ENCODE data around the gene CSAG3.
"Not testable (repeated sequence)": the region's sequence is repeated elsewhere in the genome, so short reads cannot be mapped to it uniquely, and the experiment has no call there.

CSAG3 gene

GRCh38 chrX:152769549-152770289, 10.7 kb downstream of the CSAG3 start, which contains the start of gene MAGEA6:
Gene MAGEA6, minus strand, starts transcription at chrX:152769689. Its CDS starts 2,039 bp downstream, at chrX:152767650.
- H3K23ac ChIP-seq (ENCODE audit: low read length); H3K56ac ChIP-seq (ENCODE audit: low read length); H3K18ac ChIP-seq (ENCODE audit: low read length); H3K4me2 ChIP-seq (ENCODE audit: low read length); H2BK15ac ChIP-seq (replicated peaks; ENCODE audit: low read depth); H3K79me1 ChIP-seq (ENCODE audit: low read length); H4K5ac ChIP-seq (ENCODE audit: low read length); H3K79me2 ChIP-seq (ENCODE audit: control insufficient read depth, insufficient read depth, low read length); H3K4me1 ChIP-seq (ENCODE audit: control insufficient read depth, low read depth, low read length); H3K4ac ChIP-seq (ENCODE audit: low read depth, low read length); H2BK5ac ChIP-seq (ENCODE audit: low read length); H3K9ac ChIP-seq (ENCODE audit: low read length); H3K4me3 ChIP-seq (ENCODE audit: low read length); DNase-seq; H4K8ac ChIP-seq (ENCODE audit: low read depth, low read length); H2BK120ac ChIP-seq (ENCODE audit: low read depth, low read length); H3K27me3 ChIP-seq (ENCODE audit: insufficient read depth, low read length, poor library complexity); H3K27ac ChIP-seq (ENCODE audit: low read depth, low read length); H2AK5ac ChIP-seq (ENCODE audit: low read length); H3K36me3 ChIP-seq (ENCODE audit: control insufficient read depth, insufficient read depth, low read length): not testable (repeated sequence)
- WGBS (ENCODE audit: extremely low coverage, insufficient coverage, low lambda C conversion rate), result no CpG with 5 or more reads among the region's 29 CpGs

- not testable (repeated sequence) for H3K4me2 ChIP-seq (ENCODE audit: low read length); H3K27me3 ChIP-seq (ENCODE audit: insufficient read depth, low read length, poor library complexity); H2BK5ac ChIP-seq (ENCODE audit: low read length); H2AK5ac ChIP-seq (ENCODE audit: low read length); H4K5ac ChIP-seq (ENCODE audit: low read length); H2BK120ac ChIP-seq (ENCODE audit: low read depth, low read length); H3K56ac ChIP-seq (ENCODE audit: low read length); H3K79me1 ChIP-seq (ENCODE audit: low read length); H3K36me3 ChIP-seq (ENCODE audit: control insufficient read depth, insufficient read depth, low read length); H3K18ac ChIP-seq (ENCODE audit: low read length); H3K9ac ChIP-seq (ENCODE audit: low read length); H3K4ac ChIP-seq (ENCODE audit: low read depth, low read length); H3K4me3 ChIP-seq (ENCODE audit: low read length); H3K4me1 ChIP-seq (ENCODE audit: control insufficient read depth, low read depth, low read length); H3K27ac ChIP-seq (ENCODE audit: low read depth, low read length); H3K79me2 ChIP-seq (ENCODE audit: control insufficient read depth, insufficient read depth, low read length); H4K8ac ChIP-seq (ENCODE audit: low read depth, low read length); DNase-seq; H3K23ac ChIP-seq (ENCODE audit: low read length); H2BK15ac ChIP-seq (replicated peaks; ENCODE audit: low read depth)
- no CpG with 5 or more reads among the region's 3 CpGs for WGBS (ENCODE audit: extremely low coverage, insufficient coverage, low lambda C conversion rate)
Observed at GRCh38 chrX:152787062-152787461, 28.0 kb downstream of the CSAG3 start.

GRCh38 chrX:152798945-152799344, 39.9 kb downstream of the CSAG3 start:
- no peak overlapping the region for H2BK15ac ChIP-seq (replicated peaks; ENCODE audit: low read depth)
- no CpG with 5 or more reads among the region's 1 CpG for WGBS (ENCODE audit: extremely low coverage, insufficient coverage, low lambda C conversion rate)
- no peak overlapping the region for H2AK5ac ChIP-seq (ENCODE audit: low read length)
- no peak overlapping the region for H3K23ac ChIP-seq (ENCODE audit: low read length)
- no peak overlapping the region for H3K9ac ChIP-seq (ENCODE audit: low read length)
- H3K4me2 ChIP-seq (ENCODE audit: low read length), result no peak overlapping the region
- no peak overlapping the region for H2BK5ac ChIP-seq (ENCODE audit: low read length)
- DNase-seq, result no peak
- no peak overlapping the region for H2BK120ac ChIP-seq (ENCODE audit: low read depth, low read length)
- no peak overlapping the region for H3K18ac ChIP-seq (ENCODE audit: low read length)
- H3K4me3 ChIP-seq (ENCODE audit: low read length), result no peak overlapping the region
- no peaks in the 10 kb centered on the region for H3K4me1 ChIP-seq (ENCODE audit: control insufficient read depth, low read depth, low read length)
- no peaks in the 10 kb centered on the region for H3K79me2 ChIP-seq (ENCODE audit: control insufficient read depth, insufficient read depth, low read length)
- no peaks in the 10 kb centered on the region for H3K36me3 ChIP-seq (ENCODE audit: control insufficient read depth, insufficient read depth, low read length)
- H3K27me3 ChIP-seq (ENCODE audit: insufficient read depth, low read length, poor library complexity), result no peaks in the 10 kb centered on the region
- H4K8ac ChIP-seq (ENCODE audit: low read depth, low read length), result no peak overlapping the region
- no peak overlapping the region for H4K5ac ChIP-seq (ENCODE audit: low read length)
- no peak overlapping the region for H3K27ac ChIP-seq (ENCODE audit: low read depth, low read length)
- H3K4ac ChIP-seq (ENCODE audit: low read depth, low read length), result no peak overlapping the region
- H3K79me1 ChIP-seq (ENCODE audit: low read length), result no peaks in the 10 kb centered on the region
- no peak overlapping the region for H3K56ac ChIP-seq (ENCODE audit: low read length)

GRCh38 chrX:152806035-152806434, 47.0 kb downstream of the CSAG3 start:
- Histone ChIP-seq H3K36me3 (ENCODE audit: control insufficient read depth, insufficient read depth, low read length) (no peaks in the 10 kb centered on the region), H3K23ac (ENCODE audit: low read length) (no peak overlapping the region), H4K8ac (ENCODE audit: low read depth, low read length) (no peak overlapping the region), H3K56ac (ENCODE audit: low read length) (no peak overlapping the region), H2AK5ac (ENCODE audit: low read length) (no peak overlapping the region), H3K79me1 (ENCODE audit: low read length) (no peaks in the 10 kb centered on the region), H3K4me3 (ENCODE audit: low read length) (no peak overlapping the region), H4K5ac (ENCODE audit: low read length) (no peak overlapping the region), H2BK5ac (ENCODE audit: low read length) (no peak overlapping the region), H2BK120ac (ENCODE audit: low read depth, low read length) (no peak overlapping the region), H2BK15ac (replicated peaks; ENCODE audit: low read depth) (no peak overlapping the region), H3K4me1 (ENCODE audit: control insufficient read depth, low read depth, low read length) (no peaks in the 10 kb centered on the region), H3K9ac (ENCODE audit: low read length) (no peak overlapping the region), H3K18ac (ENCODE audit: low read length) (no peak overlapping the region), H3K27me3 (ENCODE audit: insufficient read depth, low read length, poor library complexity) (no peaks in the 10 kb centered on the region), H3K79me2 (ENCODE audit: control insufficient read depth, insufficient read depth, low read length) (no peaks in the 10 kb centered on the region), H3K27ac (ENCODE audit: low read depth, low read length) (no peak overlapping the region), H3K4ac (ENCODE audit: low read depth, low read length) (no peak overlapping the region), H3K4me2 (ENCODE audit: low read length) (no peak overlapping the region)
- no CpG with 5 or more reads among the region's 4 CpGs for WGBS (ENCODE audit: extremely low coverage, insufficient coverage, low lambda C conversion rate)
- DNase-seq, result no peak

All from mesendoderm (in vitro differentiated cells).